OCI-LY1 (cell line): Measurements from ENCODE around the gene PPM1B.
"Not testable (repeated sequence)": the region's sequence is repeated elsewhere in the genome, so short reads cannot be mapped to it uniquely, and the experiment has no call there.

ENCODE experiments used
- H2AFZ ChIP-seq: fragments of 200-600 bp; sonication (generic), shearing (Covaris generic); 2 replicates; pipeline ENCODE4 v1.6.0; 2014; ENCODE audit warnings: antibody characterized with exemption, mild to moderate bottlenecking, low read length
- H3F3A ChIP-seq: fragments of 200-600 bp; sonication (generic), shearing (Covaris generic); 2 replicates; pipeline ENCODE4 v1.6.0; 2014; ENCODE audit warnings: mild to moderate bottlenecking, antibody characterized with exemption, low read length, moderate library complexity; ENCODE audit not compliant: insufficient read depth
- H3K27ac ChIP-seq: fragments of 200-600 bp; sonication (generic); 2 replicates; pipeline ENCODE4 v1.5.1; 2014; ENCODE audit warnings: low read length, mixed run types, mild to moderate bottlenecking, low read depth; ENCODE audit not compliant: poor library complexity, severe bottlenecking
- H3K27me3 ChIP-seq: fragments of 200-600 bp; sonication (generic); 2 replicates; pipeline ENCODE4 v1.6.0; 2014; ENCODE audit warnings: antibody characterized with exemption, mild to moderate bottlenecking, low read length, moderate library complexity; ENCODE audit not compliant: insufficient read depth
- H3K36me3 ChIP-seq: fragments of 200-600 bp; sonication (generic); 2 replicates; pipeline ENCODE4 v1.6.1; 2014; ENCODE audit warnings: mild to moderate bottlenecking, antibody characterized with exemption, low read length, moderate library complexity, mixed read lengths; ENCODE audit not compliant: insufficient read depth
- H3K4me1 ChIP-seq: fragments of 200-600 bp; sonication (generic); 2 replicates; pipeline ENCODE4 v1.5.1; 2014; ENCODE audit warnings: mild to moderate bottlenecking, low read length, moderate library complexity; ENCODE audit not compliant: insufficient read depth, severe bottlenecking
- H3K4me2 ChIP-seq: fragments of 200-600 bp; sonication (generic), shearing (Covaris generic); 2 replicates; pipeline ENCODE4 v1.6.1; 2014; ENCODE audit warnings: low read length
- H3K4me3 ChIP-seq: fragments of 200-600 bp; sonication (generic); 2 replicates; pipeline ENCODE4 v1.5.1; 2014; ENCODE audit warnings: low read length, low read depth, mild to moderate bottlenecking, mixed read lengths; ENCODE audit not compliant: poor library complexity, severe bottlenecking
- H3K79me2 ChIP-seq: fragments of 200-600 bp; shearing (Covaris generic); 2 replicates; pipeline ENCODE4 v1.6.1; 2016; ENCODE audit warnings: mixed run types, low read length, mixed read lengths; ENCODE audit not compliant: insufficient read depth
- H3K9ac ChIP-seq: fragments of 200-600 bp; sonication (generic), shearing (Covaris generic); 2 replicates; pipeline ENCODE4 v1.6.1; 2014; ENCODE audit warnings: mild to moderate bottlenecking, low read length, mixed read lengths
- H3K9me2 ChIP-seq: fragments of 200-600 bp; sonication (generic), shearing (Covaris generic); 2 replicates; pipeline ENCODE4 v1.6.1; 2014; ENCODE audit warnings: low read depth, mild to moderate bottlenecking, low read length, mixed read lengths
- H3K9me3 ChIP-seq: fragments of 200-600 bp; shearing (Covaris generic); 2 replicates; pipeline ENCODE4 v1.6.1; 2014; ENCODE audit warnings: low read length, mixed read lengths
- H4K20me1 ChIP-seq: fragments of 200-600 bp; sonication (generic), shearing (Covaris generic); 2 replicates; pipeline ENCODE4 v1.6.0; 2016; ENCODE audit warnings: mild to moderate bottlenecking, low read length; ENCODE audit not compliant: insufficient read depth
- CTCF ChIP-seq: fragments of 200-600 bp; sonication (generic), shearing (Covaris generic); IDR thresholded peaks from 2 replicates; pipeline ENCODE4 v1.5.1; 2017; ENCODE audit warnings: mild to moderate bottlenecking, antibody characterized with exemption, low read length, moderate library complexity, mixed read lengths
- EZH2 ChIP-seq: fragments of 200-600 bp; sonication (generic), shearing (Covaris generic); IDR thresholded peaks from 2 replicates; pipeline ENCODE4 v1.8.0; 2017; ENCODE audit warnings: borderline replicate concordance, mixed run types, mild to moderate bottlenecking, antibody characterized with exemption, low read length, moderate library complexity, mixed read lengths

PPM1B gene

GRCh38 chr2:44170311-44170717 is 1.6 kb downstream of the PPM1B start:
- H3K4me2 ChIP-seq = peak overlapping the region; percentile 74
- peak overlapping the region; percentile 93 for H3K9ac ChIP-seq
- peak overlapping the region; percentile 96 for H3K4me3 ChIP-seq
- TF ChIP-seq CTCF = no peak
- no peak for TF ChIP-seq EZH2
- H3K79me2 ChIP-seq = peaks cover 61% of the 10 kb centered on the region
- H3K9me3 ChIP-seq = no peaks in the 10 kb centered on the region
- no peaks in the 10 kb centered on the region for H4K20me1 ChIP-seq
- peaks cover 36% of the 10 kb centered on the region for H3K4me1 ChIP-seq
- H3F3A ChIP-seq = no peaks in the 10 kb centered on the region
- H3K27ac ChIP-seq = no peak overlapping the region
- H3K27me3 ChIP-seq = no peaks in the 10 kb centered on the region
- H3K36me3 ChIP-seq = no peaks in the 10 kb centered on the region
- H3K9me2 ChIP-seq = no peaks in the 10 kb centered on the region
- no peak overlapping the region for H2AFZ ChIP-seq

GRCh38 chr2:44171018-44171417 is 2.3 kb downstream of the PPM1B start:
- H3K27me3 ChIP-seq = no peaks in the 10 kb centered on the region
- no peaks in the 10 kb centered on the region for H4K20me1 ChIP-seq
- H3K9ac ChIP-seq = peak overlapping the region; percentile 93
- H3K4me2 ChIP-seq = peak overlapping the region; percentile 74
- no peak for TF ChIP-seq CTCF
- TF ChIP-seq EZH2 = no peak
- H3F3A ChIP-seq = no peaks in the 10 kb centered on the region
- H3K4me3 ChIP-seq = peak overlapping the region; percentile 96
- no peaks in the 10 kb centered on the region for H3K9me2 ChIP-seq
- H3K79me2 ChIP-seq = peaks cover 67% of the 10 kb centered on the region
- H3K36me3 ChIP-seq = no peaks in the 10 kb centered on the region
- H3K9me3 ChIP-seq = no peaks in the 10 kb centered on the region
- no peak overlapping the region for H2AFZ ChIP-seq
- peaks cover 39% of the 10 kb centered on the region for H3K4me1 ChIP-seq
- no peak overlapping the region for H3K27ac ChIP-seq

- not testable (repeated sequence) for H3K36me3 ChIP-seq, H3K9me3 ChIP-seq, H3F3A ChIP-seq, H3K9me2 ChIP-seq, H4K20me1 ChIP-seq, H3K27ac ChIP-seq, H3K27me3 ChIP-seq, H2AFZ ChIP-seq
- Histone ChIP-seq H3K4me3 (peak overlapping the region; percentile 96), H3K4me2 (peak overlapping the region; percentile 74), H3K79me2 (peaks cover 71% of the 10 kb centered on the region), H3K9ac (peak overlapping the region; percentile 93; the same call in 1 of the 2 replicates), H3K4me1 (peaks cover 39% of the 10 kb centered on the region)
Measured at GRCh38 chr2:44171442-44171841, 2.8 kb downstream of the PPM1B start.

- TF ChIP-seq EZH2 (no peak), CTCF (no peak)
- no peak overlapping the region for H3K4me2 ChIP-seq
Measured at GRCh38 chr2:44172576-44172975, 3.9 kb downstream of the PPM1B start.

More at GRCh38 chr2:44172576-44172975, 3.9 kb downstream of the PPM1B start:
- Histone ChIP-seq H3K4me3 (no peak overlapping the region), H3K27me3 (no peaks in the 10 kb centered on the region), H3K27ac (no peak overlapping the region), H3K36me3 (peaks cover 8% of the 10 kb centered on the region), H3K9me3 (no peaks in the 10 kb centered on the region), H3K9me2 (no peaks in the 10 kb centered on the region), H4K20me1 (no peaks in the 10 kb centered on the region), H3K79me2 (peaks cover 83% of the 10 kb centered on the region), H3K9ac (no peak overlapping the region), H2AFZ (no peak overlapping the region), H3K4me1 (peaks cover 35% of the 10 kb centered on the region), H3F3A (no peaks in the 10 kb centered on the region)
